HepG2 (cell line): ENCODE data around the gene SS18L1.

Experiments
- ATF2 ChIP-seq: sonication (generic); formaldehyde crosslinking; IDR thresholded peaks from 2 replicates; pipeline ENCODE4 v1.4.0; 2020; ENCODE audit warnings: missing genetic modification reagents
- CTCF ChIP-seq: sonication (generic); formaldehyde crosslinking; IDR thresholded peaks from 2 replicates; pipeline ENCODE4 v1.5.0; 2020; ENCODE audit warnings: mild to moderate bottlenecking, missing genetic modification reagents, moderate library complexity
- MAFK ChIP-seq, 2 experiments: IDR thresholded peaks in 1 of 2; conservative IDR thresholded peaks in 1 of 2; 2 replicates each; pipeline ENCODE4 v1.6.1; 2011; ENCODE audit warnings: improper control_type of control experiment in 2 of 2, low read length in 2 of 2
- SNAPC5 ChIP-seq: sonication (generic); formaldehyde crosslinking; IDR thresholded peaks from 2 replicates; pipeline ENCODE4 v1.8.1; 2023; ENCODE audit warnings: mild to moderate bottlenecking, missing genetic modification reagents, borderline replicate concordance
- TBL1XR1 ChIP-seq: fragments of 150-350 bp; IDR thresholded peaks from 2 replicates; pipeline ENCODE4 v1.6.1; 2014; ENCODE audit warnings: borderline replicate concordance, low read length; ENCODE audit not compliant: partially characterized antibody
- ZNF510 ChIP-seq: sonication (generic); formaldehyde crosslinking; IDR thresholded peaks from 2 replicates; pipeline ENCODE4 v1.4.0; 2020; ENCODE audit warnings: low read depth, mild to moderate bottlenecking, missing genetic modification reagents

- TF ChIP-seq TBL1XR1 (no peak), ZNF510 (CRISPR knock-in tag) (no peak), SNAPC5 (CRISPR knock-in tag) (no peak), MAFK (conservative IDR thresholded peaks at IDR 0.05 in 1 of 2, IDR thresholded peaks at IDR 0.05 in 1 of 2; ENCODE audit: low read length in 2 of 2) (no peak), ATF2 (no peak), CTCF (CRISPR knock-in tag) (no peak)
These were observed 27.0 kb downstream of the SS18L1 start for GRCh38 chr20:62170536-62170935.
